K562 (cell line): ENCODE data around the gene PHYHD1.

Source experiments
- FOXM1 ChIP-seq, 2 experiments: fragments of 450-650 bp in 1 of 2; sonication (generic) in 1 of 2; formaldehyde crosslinking in 1 of 2; IDR thresholded peaks; 2 replicates each; pipeline versions ENCODE4 v1.6.1 to v1.9.0; 2017 to 2022; ENCODE audit warnings: low read depth in 2 of 2, mild to moderate bottlenecking in 2 of 2, missing genetic modification reagents in 1 of 2, moderate library complexity in 1 of 2
- KAT7 ChIP-seq: sonication (generic); formaldehyde crosslinking; IDR thresholded peaks from 2 replicates; pipeline ENCODE4 v1.8.0; 2022; ENCODE audit warnings: missing genetic modification reagents, mild to moderate bottlenecking, borderline replicate concordance
- MAFK ChIP-seq: IDR thresholded peaks from 2 replicates; pipeline ENCODE4 v1.6.1; 2011; ENCODE audit warnings: low read length, improper control_type of control experiment
- NR3C1 ChIP-seq: sonication (generic); formaldehyde crosslinking; IDR thresholded peaks from 2 replicates; pipeline ENCODE4 v1.8.1; 2022; ENCODE audit warnings: missing genetic modification reagents
- POLR2A ChIP-seq: fragments of 450-650 bp; conservative IDR thresholded peaks from 2 replicates; pipeline ENCODE4 v1.6.1; 2016
- ZBTB11 ChIP-seq, 3 experiments: fragments of 200-800 bp in 1 of 3; fragments of 250-450 bp in 1 of 3; fragments of 450-650 bp in 1 of 3; sonication (Bioruptor Pico) in 1 of 3; sonication (Bioruptor generic) in 1 of 3; formaldehyde crosslinking in 1 of 3; IDR thresholded peaks; 2 replicates each; pipeline versions ENCODE4 v1.6.1 to v1.8.0; 2016 to 2022; ENCODE audit warnings: mild to moderate bottlenecking in 2 of 3, missing genetic modification characterization in 2 of 3, missing compliant biosample characterization in 1 of 3, moderate library complexity in 1 of 3
- ZBTB34 ChIP-seq: fragments of 250-450 bp; sonication (Bioruptor Pico); IDR thresholded peaks from 2 replicates; pipeline ENCODE4 v1.8.0; 2021; ENCODE audit warnings: mild to moderate bottlenecking, moderate library complexity
- ZFP36 ChIP-seq: fragments of 150-350 bp; IDR thresholded peaks from 2 replicates; pipeline ENCODE4 v1.6.1; 2018; ENCODE audit warnings: low read length, low read depth; ENCODE audit not compliant: partially characterized antibody

GRCh38 chr9:128901379-128901778 lies 19.4 kb upstream of the PHYHD1 start:
- no peak for TF ChIP-seq NR3C1 (CRISPR knock-in tag)
- TF ChIP-seq KAT7, result no peak
- no peak for TF ChIP-seq FOXM1 (IDR thresholded peaks at IDR 0.05; ENCODE audit: low read depth)
- TF ChIP-seq FOXM1 (CRISPR knock-in tag; IDR thresholded peaks at IDR 0.05; ENCODE audit: low read depth), result no peak
- no peak for TF ChIP-seq ZBTB11 (CRISPR knock-in tag; IDR thresholded peaks at IDR 0.05)
- no peak for TF ChIP-seq ZBTB34 (CRISPR knock-in tag)
- TF ChIP-seq MAFK, result no peak
- no peak for TF ChIP-seq POLR2A
- no peak for TF ChIP-seq ZFP36
